Keratinocyte (primary cell): ENCODE results near the gene PRSS53. TPM values are rescaled to one million over a fixed set of nuclear protein-coding genes. Genes with fewer than 3 reads are reported as not detected.

ENCODE experiments used
- DNase-seq: peaks from one replicate; pipeline ENCODE4 v3.0.0-alpha.2; 2011; ENCODE audit warnings: low read depth, missing footprints, low spot score
- FAIRE-seq: peaks from 2 replicates; lab custom pipeline; 2011; peaks lifted over from hg19 to GRCh38; lab: Jason Lieb, UNC
- H2AFZ ChIP-seq: 2 replicates; pipeline ENCODE4 v1.6.0; 2012; ENCODE audit warnings: low read length, control low read depth, inconsistent platforms; ENCODE audit not compliant: control insufficient read depth
- H3K27ac ChIP-seq: 2 replicates; pipeline ENCODE4 v1.5.1; 2011; ENCODE audit warnings: low read length; ENCODE audit not compliant: control insufficient read depth, insufficient read depth
- H3K27me3 ChIP-seq: 3 replicates; pipeline ENCODE4 v1.6.0; 2011; ENCODE audit warnings: low read length; ENCODE audit not compliant: control insufficient read depth, insufficient read depth; ENCODE audit errors: extremely low read depth
- H3K36me3 ChIP-seq, 2 experiments: 2 replicates in 1 of 2; 3 replicates in 1 of 2; pipeline ENCODE4 v1.5.1; 2011; ENCODE audit warnings: low read length in 2 of 2, mild to moderate bottlenecking in 1 of 2; ENCODE audit not compliant: control insufficient read depth in 2 of 2, insufficient read depth in 2 of 2; ENCODE audit errors: extremely low read depth in 1 of 2
- H3K4me1 ChIP-seq: 3 replicates; pipeline ENCODE4 v1.5.1; 2011; ENCODE audit warnings: low read length; ENCODE audit not compliant: control insufficient read depth, insufficient read depth; ENCODE audit errors: extremely low read depth
- H3K4me2 ChIP-seq: 3 replicates; pipeline ENCODE4 v1.6.0; 2011; ENCODE audit warnings: low read depth, low read length; ENCODE audit not compliant: control insufficient read depth, insufficient read depth; ENCODE audit errors: extremely low read depth
- H3K4me3 ChIP-seq, 3 experiments: fragments of 200-600 bp in 1 of 3; sonication (generic) in 1 of 3; 2 replicates in 2 of 3; 3 replicates in 1 of 3; pipeline ENCODE4 v1.5.1; 2011 to 2016; ENCODE audit warnings: low read length in 3 of 3, mild to moderate bottlenecking in 3 of 3, control low read depth in 2 of 3, inconsistent platforms in 1 of 3, low read depth in 1 of 3, mixed read lengths in 1 of 3, mixed run types in 1 of 3, moderate library complexity in 1 of 3; ENCODE audit not compliant: control insufficient read depth in 2 of 3, insufficient read depth in 2 of 3; ENCODE audit errors: extremely low read depth in 1 of 3
- H3K79me2 ChIP-seq: 2 replicates; pipeline ENCODE4 v1.6.0; 2012; ENCODE audit warnings: low read length; ENCODE audit not compliant: control insufficient read depth, insufficient read depth
- H3K9ac ChIP-seq: 3 replicates; pipeline ENCODE4 v1.6.0; 2011; ENCODE audit warnings: low read length; ENCODE audit not compliant: control insufficient read depth, insufficient read depth; ENCODE audit errors: extremely low read depth
- H3K9me1 ChIP-seq: 3 replicates; pipeline ENCODE4 v1.6.0; 2011; ENCODE audit warnings: low read length; ENCODE audit not compliant: control insufficient read depth, insufficient read depth; ENCODE audit errors: extremely low read depth
- H3K9me3 ChIP-seq: 2 replicates; pipeline ENCODE4 v1.5.1; 2012; ENCODE audit warnings: low read depth, low read length; ENCODE audit not compliant: control insufficient read depth
- H4K20me1 ChIP-seq: 3 replicates; pipeline ENCODE4 v1.6.0; 2011; ENCODE audit warnings: low read length; ENCODE audit not compliant: control insufficient read depth, insufficient read depth; ENCODE audit errors: extremely low read depth
- EZH2 ChIP-seq: IDR thresholded peaks from one replicate; pipeline ENCODE4 v1.6.1; 2012; ENCODE audit warnings: inconsistent platforms, mild to moderate bottlenecking, low read length, moderate library complexity
- dilution Hi-C: fragments of 300-500 bp; cut with MboI; formaldehyde crosslinking; loops from one replicate; pipeline ENCODE4 v1.7.0; 2020; ENCODE audit warnings: low sequenced_read_pairs; ENCODE audit not compliant: extremely low pct_ligation_motif_present
- polyA plus RNA-seq, 5 experiments: library from polyadenylated mRNA; depleted of rRNA in 3 of 5; stranded (reverse) in 3 of 5; stranded (forward) in 1 of 5; unstranded in 1 of 5; fragments of >200 nt; gene quantifications; 1 replicate in 1 of 5; 2 replicates in 3 of 5; 3 replicates in 1 of 5; pipeline versions ENCODE4 v1.2.1 to v1.2.3, GENCODE V29; 2011 to 2012; ENCODE audit warnings: missing spikeins in 2 of 5, low read depth in 1 of 5, low replicate concordance in 1 of 5
- TF ChIP-seq, protein P1 (sequence below), 3 experiments: IDR thresholded peaks in 1 of 3; conservative IDR thresholded peaks in 1 of 3; optimal IDR thresholded peaks in 1 of 3; 2 replicates in 2 of 3; 3 replicates in 1 of 3; pipeline versions ENCODE3 to v1.5.1; 2011; ENCODE audit warnings: low read length in 3 of 3, mild to moderate bottlenecking in 3 of 3, moderate library complexity in 2 of 3, control low read depth in 1 of 3, inconsistent platforms in 1 of 3; ENCODE audit not compliant: insufficient read depth in 2 of 3; ENCODE audit errors: extremely low read depth in 1 of 3

The PRSS53 gene
- polyA plus RNA-seq, 1 donor (not counting 4 experiments of a cell fraction or from before 2014, with no cell fraction given): 0.50 TPM

GRCh38 chr16:31067342-31067741 lies 21.4 kb downstream of the PRSS53 start:
- peaks cover 0 to 5% of the 10 kb centered on the region in 2 experiments for H3K36me3 ChIP-seq
- FAIRE-seq (no peak), DNase-seq (no peak)
- H2AFZ ChIP-seq: no peak overlapping the region
- no peaks in the 10 kb centered on the region for H3K27me3 ChIP-seq
- H3K79me2 ChIP-seq: peaks cover 71% of the 10 kb centered on the region
- dilution Hi-C loops: no loop called here
- H3K9me1 ChIP-seq: no peaks in the 10 kb centered on the region
- no peaks in the 10 kb centered on the region for H4K20me1 ChIP-seq
- no peak overlapping the region for H3K9ac ChIP-seq
- TF ChIP-seq EZH2: no peak
- TF ChIP-seq, protein P1, sequence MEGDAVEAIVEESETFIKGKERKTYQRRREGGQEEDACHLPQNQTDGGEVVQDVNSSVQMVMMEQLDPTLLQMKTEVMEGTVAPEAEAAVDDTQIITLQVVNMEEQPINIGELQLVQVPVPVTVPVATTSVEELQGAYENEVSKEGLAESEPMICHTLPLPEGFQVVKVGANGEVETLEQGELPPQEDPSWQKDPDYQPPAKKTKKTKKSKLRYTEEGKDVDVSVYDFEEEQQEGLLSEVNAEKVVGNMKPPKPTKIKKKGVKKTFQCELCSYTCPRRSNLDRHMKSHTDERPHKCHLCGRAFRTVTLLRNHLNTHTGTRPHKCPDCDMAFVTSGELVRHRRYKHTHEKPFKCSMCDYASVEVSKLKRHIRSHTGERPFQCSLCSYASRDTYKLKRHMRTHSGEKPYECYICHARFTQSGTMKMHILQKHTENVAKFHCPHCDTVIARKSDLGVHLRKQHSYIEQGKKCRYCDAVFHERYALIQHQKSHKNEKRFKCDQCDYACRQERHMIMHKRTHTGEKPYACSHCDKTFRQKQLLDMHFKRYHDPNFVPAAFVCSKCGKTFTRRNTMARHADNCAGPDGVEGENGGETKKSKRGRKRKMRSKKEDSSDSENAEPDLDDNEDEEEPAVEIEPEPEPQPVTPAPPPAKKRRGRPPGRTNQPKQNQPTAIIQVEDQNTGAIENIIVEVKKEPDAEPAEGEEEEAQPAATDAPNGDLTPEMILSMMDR (optimal IDR thresholded peaks at IDR 0.05 in 1 of 3, IDR thresholded peaks at IDR 0.05 in 1 of 3, conservative IDR thresholded peaks at IDR 0.05 in 1 of 3; ENCODE audit: extremely low read depth in 1 of 3, insufficient read depth in 2 of 3, low read length in 3 of 3): no peak
- H3K27ac ChIP-seq: no peak overlapping the region
- no peaks in the 10 kb centered on the region for H3K9me3 ChIP-seq
- no peak overlapping the region for H3K4me3 ChIP-seq
- H3K4me2 ChIP-seq: no peak overlapping the region
- peaks cover 23% of the 10 kb centered on the region for H3K4me1 ChIP-seq

DNA sequence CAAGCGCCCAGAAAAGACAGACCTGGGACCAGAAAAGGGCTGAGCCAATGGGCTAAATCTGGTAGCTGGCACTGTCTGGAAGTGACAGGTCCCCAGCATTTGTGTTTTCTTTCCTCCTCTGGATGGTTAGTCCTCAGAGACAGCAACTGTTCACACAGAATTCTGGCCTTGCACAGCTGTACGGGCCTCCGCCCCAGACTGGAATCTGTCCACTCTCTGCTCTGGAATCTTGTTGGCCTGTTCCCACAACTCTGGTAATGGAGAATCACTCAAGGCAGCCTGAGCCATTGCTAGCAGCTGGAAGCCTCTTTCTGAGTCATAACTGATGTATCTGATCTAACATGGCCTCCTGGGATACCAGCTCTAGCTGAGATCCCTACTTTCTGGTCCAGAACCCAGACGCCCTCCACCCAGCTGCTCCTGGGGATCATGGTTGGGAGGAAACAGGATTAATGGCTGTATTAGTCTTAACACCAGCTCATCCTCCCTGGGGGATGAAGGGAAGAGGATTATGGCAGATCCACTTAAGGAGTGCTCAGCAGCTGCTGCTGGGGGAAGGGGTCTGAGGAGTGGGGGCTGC lies 23.8 kb downstream of the PRSS53 start:
- DNase-seq (peak; percentile 53), FAIRE-seq (peak; percentile 99)
- peak overlapping the region; percentile 85 for H3K27ac ChIP-seq
- peaks cover 10 to 17% of the 10 kb centered on the region in 2 experiments for H3K36me3 ChIP-seq
- H3K27me3 ChIP-seq: no peaks in the 10 kb centered on the region
- peak overlapping the region; percentile 72 for H3K9ac ChIP-seq
- H3K4me2 ChIP-seq: peak overlapping the region; percentile 79
- dilution Hi-C loops: no loop called here
- no peaks in the 10 kb centered on the region for H4K20me1 ChIP-seq
- TF ChIP-seq, protein P1 (optimal IDR thresholded peaks at IDR 0.05 in 1 of 3, IDR thresholded peaks at IDR 0.05 in 1 of 3, conservative IDR thresholded peaks at IDR 0.05 in 1 of 3; ENCODE audit: extremely low read depth in 1 of 3, insufficient read depth in 2 of 3, low read length in 3 of 3): no peak
- TF ChIP-seq EZH2: no peak
- peaks cover 64% of the 10 kb centered on the region for H3K79me2 ChIP-seq
- no peaks in the 10 kb centered on the region for H3K9me1 ChIP-seq
- peaks cover 13% of the 10 kb centered on the region for H3K4me1 ChIP-seq
- H3K9me3 ChIP-seq: no peaks in the 10 kb centered on the region
- H2AFZ ChIP-seq: peak overlapping the region; percentile 77
- H3K4me3 ChIP-seq: peak overlapping the region in 2 of 3 experiments; percentile 36 to 48
